Activated CD4-positive, alpha-beta T cell treated with anti-CD3 and anti-CD28 coated beads for 36 hours (primary cell): ENCODE measurements around the gene FBXO22. TPM values are rescaled to one million over a fixed set of nuclear protein-coding genes. Genes with fewer than 3 reads are reported as not detected.

ENCODE experiments used
- ATAC-seq: fragments of 200-7000 bp; cut with Tn5 transposase; one replicate; pipeline ENCODE4 v1.10.0; 2021; ENCODE audit warnings: mild to moderate bottlenecking, moderate library complexity
- CTCF ChIA-PET: fragments of 350-600 bp; sonication (Branson Sonifier 250); formaldehyde crosslinking; loops from one replicate; lab custom pipeline; 2021; ENCODE audit warnings: antibody characterized with exemption; lab: Charles Lee
- POLR2A ChIA-PET: fragments of 350-600 bp; sonication (Branson Sonifier 250); formaldehyde crosslinking; loops from one replicate; lab custom pipeline; 2021; ENCODE audit warnings: antibody characterized with exemption, inconsistent platforms; lab: Charles Lee
- DNase-seq: peaks from one replicate; pipeline ENCODE4 v3.0.0-alpha.2; 2020
- H3K27ac Mint-ChIP-seq: one replicate; pipeline ENCODE4 v1.8.0; 2021; ENCODE audit warnings: mixed read lengths
- H3K27me3 Mint-ChIP-seq: one replicate; pipeline ENCODE4 v1.8.0; 2021; ENCODE audit warnings: mixed read lengths
- H3K36me3 Mint-ChIP-seq: one replicate; pipeline ENCODE4 v1.8.0; 2021; ENCODE audit warnings: low read depth, mixed read lengths
- H3K4me1 Mint-ChIP-seq: one replicate; pipeline ENCODE4 v1.8.0; 2021; ENCODE audit warnings: mixed read lengths
- H3K4me3 Mint-ChIP-seq: one replicate; pipeline ENCODE4 v1.8.0; 2021; ENCODE audit warnings: mild to moderate bottlenecking, moderate library complexity, mixed read lengths
- H3K9me3 Mint-ChIP-seq: one replicate; pipeline ENCODE4 v1.8.0; 2021; ENCODE audit warnings: low read depth, mixed read lengths
- intact Hi-C, 2 experiments: fragments of 100-400 bp; cut with DNase I in 1 of 2; cut with micrococcal nuclease in 1 of 2; formaldehyde crosslinking; loops; one replicate each; pipeline versions ENCODE4 v1.14.2 to v1.15.1; 2022 to 2024; cut with DNase I, micrococcal nuclease
- total RNA-seq, 2 experiments: library from RNA; stranded (reverse); gene quantifications; one replicate each; pipeline ENCODE4 v1.2.3, GENCODE V29; 2021

The FBXO22 gene
- total RNA-seq, 2 experiments from 2014 or later: 51.4 to 59.2 TPM

DNA sequence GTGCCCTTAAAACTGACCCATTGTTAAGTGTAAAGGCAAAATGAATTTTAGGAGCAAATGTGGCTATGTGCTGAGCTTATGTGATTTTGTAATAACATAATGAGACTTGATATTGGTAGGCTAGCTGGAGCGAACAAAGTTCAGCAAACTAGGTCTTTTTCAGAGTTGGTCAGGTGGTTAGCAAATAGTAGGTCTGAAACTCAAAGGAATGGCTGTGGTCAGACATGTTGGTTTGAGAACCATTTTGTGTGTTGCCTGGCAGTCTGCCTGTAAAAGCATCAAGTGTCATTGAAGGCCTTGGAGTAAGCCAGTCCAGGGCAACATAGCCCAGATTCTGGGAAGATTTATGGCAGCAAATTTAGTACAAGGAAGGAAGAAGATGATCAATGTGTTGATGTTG is 16.4 kb downstream of the FBXO22 start:
- Mint-ChIP-seq H3K27me3 (no peaks in the 10 kb centered on the region), H3K4me3 (no peak overlapping the region), H3K4me1 (peaks cover 11% of the 10 kb centered on the region), H3K36me3 (peaks cover 33% of the 10 kb centered on the region), H3K27ac (no peak overlapping the region), H3K9me3 (no peaks in the 10 kb centered on the region)
- intact Hi-C loops: no loop called here
- DNase-seq (no peak), ATAC-seq (no peak)
- ChIA-PET POLR2A (interaction anchor here (0.6 kb wide), 1 partner anchor 66 kb away, joined by 3 read pairs; no protein-coding TSS in a partner anchor), CTCF (interaction anchor here (0.5 to 1.4 kb wide), 6 partner anchors 10 to 219 kb away, joined by 3 to 8 read pairs (median 4); no protein-coding TSS in a partner anchor)

DNA sequence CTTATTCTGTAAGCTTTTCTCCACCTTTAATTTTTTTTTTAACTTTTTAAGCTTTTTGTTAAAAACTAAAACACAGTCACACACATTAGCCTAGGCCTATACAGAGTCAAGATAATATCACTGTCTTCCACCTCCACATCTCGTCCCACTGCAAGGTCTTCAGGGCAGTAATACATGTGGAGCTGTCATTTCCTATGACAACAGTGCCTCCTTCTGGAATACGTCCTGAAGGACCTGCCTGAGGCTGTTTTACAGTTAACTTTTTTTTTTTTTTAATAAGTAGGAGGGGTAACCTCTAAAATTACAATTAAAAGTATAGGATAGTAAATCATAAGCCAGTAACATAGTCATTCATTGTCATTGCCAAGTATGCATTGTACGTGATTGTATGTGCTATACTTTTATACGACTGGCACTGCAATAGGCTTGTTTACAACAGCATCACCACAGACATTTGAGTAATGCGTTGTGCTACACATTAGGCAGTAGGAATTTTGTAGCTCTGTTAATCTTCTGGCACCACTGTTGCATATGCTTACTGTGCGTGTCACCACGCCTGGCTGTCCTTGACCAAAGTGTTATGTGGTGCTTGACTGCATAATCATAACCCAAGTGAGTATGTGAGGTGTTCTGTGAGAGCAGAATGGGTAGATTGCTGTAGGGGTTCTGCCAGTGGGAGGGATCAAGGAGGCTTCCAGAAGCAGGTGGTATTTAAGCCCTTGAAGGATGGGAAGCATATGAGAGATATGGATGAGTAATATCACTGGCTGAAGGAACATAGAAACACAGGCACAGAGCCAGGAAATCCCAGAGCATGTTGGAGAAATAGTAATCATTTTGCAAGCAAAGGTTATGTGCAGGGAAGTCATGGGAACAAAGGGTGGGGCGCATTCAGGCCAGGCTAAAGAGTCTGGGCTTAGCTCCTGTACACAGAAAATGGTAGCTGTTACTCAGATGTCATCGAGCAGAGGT is 18.3 kb downstream of the FBXO22 start:
- peak; percentile 19 for DNase-seq
- Mint-ChIP-seq H3K27ac (no peak overlapping the region), H3K36me3 (peaks cover 35% of the 10 kb centered on the region), H3K4me1 (peaks cover 19% of the 10 kb centered on the region), H3K9me3 (no peaks in the 10 kb centered on the region), H3K27me3 (no peaks in the 10 kb centered on the region), H3K4me3 (no peak overlapping the region)
- CTCF ChIA-PET: interaction anchor here (0.6 to 1.9 kb wide), 10 partner anchors 8 to 1124 kb away, joined by 3 to 6 read pairs (median 4); no protein-coding TSS in a partner anchor
- ATAC-seq: peak; percentile 68
- POLR2A ChIA-PET: no interaction called here
- intact Hi-C loops: no loop called here

DNA sequence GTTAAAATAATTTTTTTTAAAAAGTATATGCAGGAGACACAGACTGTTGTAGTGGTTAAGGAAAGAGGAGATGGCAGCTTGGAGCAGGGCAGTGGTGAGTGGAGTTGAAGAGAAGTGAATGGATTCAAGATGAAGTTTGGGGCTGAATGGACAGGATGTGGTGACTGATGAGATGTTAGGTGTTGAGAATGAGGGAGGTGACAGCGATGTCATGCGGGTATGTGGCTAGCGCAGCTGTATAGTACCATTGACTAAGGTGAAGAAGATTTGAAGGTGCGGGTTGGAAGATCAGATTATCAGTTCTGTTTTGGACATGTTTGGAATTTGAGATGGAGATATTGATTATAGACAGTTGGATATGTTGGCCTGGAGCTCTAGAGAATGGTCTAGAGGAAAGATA is 20.1 kb downstream of the FBXO22 start:
- peaks cover 28% of the 10 kb centered on the region for H3K36me3 Mint-ChIP-seq
- H3K9me3 Mint-ChIP-seq: no peaks in the 10 kb centered on the region
- no peak overlapping the region for H3K4me3 Mint-ChIP-seq
- peaks cover 23% of the 10 kb centered on the region for H3K4me1 Mint-ChIP-seq
- no peaks in the 10 kb centered on the region for H3K27me3 Mint-ChIP-seq
- ChIA-PET POLR2A (no interaction called here), CTCF (interaction anchor here (0.6 to 1.9 kb wide), 3 partner anchors 114 to 330 kb away, joined by 3 to 6 read pairs (median 4); no protein-coding TSS in a partner anchor)
- intact Hi-C loops: no loop called here
- H3K27ac Mint-ChIP-seq: no peak overlapping the region
- DNase-seq (peak; percentile 30), ATAC-seq (peak; percentile 65)

DNA sequence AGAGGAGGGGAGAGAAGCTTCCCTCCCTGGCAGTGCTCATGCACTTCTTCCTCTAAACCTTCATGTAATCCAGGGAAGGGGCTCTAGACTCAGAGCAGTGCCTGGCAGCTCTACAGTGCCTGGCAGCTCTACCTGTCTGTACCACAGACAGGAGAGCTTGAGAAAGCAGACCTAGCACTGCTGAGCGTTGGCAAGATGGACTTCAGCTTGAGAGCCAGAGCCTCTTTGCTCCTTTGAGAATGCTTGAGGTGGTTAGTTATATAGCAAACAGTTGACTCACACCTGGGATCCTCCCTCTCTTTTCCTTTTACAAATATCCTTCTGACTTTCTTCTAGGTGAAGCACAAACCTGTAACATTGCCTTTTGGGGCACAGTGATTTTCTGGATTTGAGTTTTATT is 20.9 kb downstream of the FBXO22 start:
- no peak overlapping the region for H3K4me3 Mint-ChIP-seq
- ChIA-PET CTCF (interaction anchor here (0.6 to 0.7 kb wide), 2 partner anchors 346 to 898 kb away, joined by 3 read pairs; no protein-coding TSS in a partner anchor), POLR2A (no interaction called here)
- H3K27me3 Mint-ChIP-seq: no peaks in the 10 kb centered on the region
- H3K27ac Mint-ChIP-seq: no peak overlapping the region
- intact Hi-C loops: no loop called here
- H3K36me3 Mint-ChIP-seq: peaks cover 28% of the 10 kb centered on the region
- H3K4me1 Mint-ChIP-seq: peaks cover 23% of the 10 kb centered on the region
- DNase-seq (no peak), ATAC-seq (no peak)
- no peaks in the 10 kb centered on the region for H3K9me3 Mint-ChIP-seq

DNA sequence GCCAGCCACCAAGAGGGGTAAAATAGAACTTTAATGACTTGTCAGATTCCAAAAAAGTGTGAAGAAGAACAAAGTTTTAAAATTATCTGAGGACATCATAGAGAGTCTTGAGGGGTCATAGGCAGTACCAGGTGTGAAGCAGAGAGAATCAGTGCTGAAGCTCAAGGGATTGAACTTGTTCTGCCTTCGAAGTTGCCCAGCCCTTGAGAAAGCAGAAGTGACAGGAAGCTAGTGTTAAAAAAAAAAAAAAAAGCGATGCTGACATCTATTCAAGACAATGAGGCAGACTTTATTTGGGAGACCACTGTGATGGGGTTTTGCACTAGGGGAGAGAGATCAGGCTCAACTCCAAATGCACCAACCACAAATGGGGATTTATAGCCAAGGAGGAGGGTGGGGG is 21.8 kb downstream of the FBXO22 start:
- H3K4me3 Mint-ChIP-seq: no peak overlapping the region
- no peaks in the 10 kb centered on the region for H3K9me3 Mint-ChIP-seq
- no peak for DNase-seq
- CTCF ChIA-PET: interaction anchor here (0.6 to 1.1 kb wide), 3 partner anchors 9 to 898 kb away, joined by 3 to 6 read pairs (median 4); no protein-coding TSS in a partner anchor
- POLR2A ChIA-PET: no interaction called here
- peak overlapping the region; percentile 8 for H3K27ac Mint-ChIP-seq
- H3K27me3 Mint-ChIP-seq: no peaks in the 10 kb centered on the region
- intact Hi-C loops: no loop called here
- peaks cover 31% of the 10 kb centered on the region for H3K36me3 Mint-ChIP-seq
- H3K4me1 Mint-ChIP-seq: peaks cover 26% of the 10 kb centered on the region
- ATAC-seq: no peak

DNA sequence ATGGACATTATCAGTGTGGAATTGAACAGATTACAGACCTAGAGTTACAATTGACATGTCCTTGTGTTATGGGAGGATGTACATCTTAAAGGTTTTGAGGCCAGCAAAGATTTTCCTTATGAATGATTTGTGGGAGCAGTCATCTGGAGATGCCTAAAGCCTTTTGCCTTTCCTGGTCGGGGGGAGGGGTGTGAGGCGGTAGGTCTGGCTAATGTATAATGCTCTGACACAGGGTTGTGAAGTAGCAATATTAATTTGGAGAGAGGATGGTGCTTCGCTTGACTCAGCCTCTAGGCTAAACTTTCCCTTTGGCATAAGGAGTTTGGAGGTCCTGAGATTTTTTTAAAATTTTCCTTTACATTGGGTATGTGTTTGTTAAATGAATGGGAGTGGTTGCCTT is 23.3 kb downstream of the FBXO22 start:
- H3K27me3 Mint-ChIP-seq: no peaks in the 10 kb centered on the region
- no peaks in the 10 kb centered on the region for H3K9me3 Mint-ChIP-seq
- H3K27ac Mint-ChIP-seq: no peak overlapping the region
- peaks cover 39% of the 10 kb centered on the region for H3K36me3 Mint-ChIP-seq
- no peak overlapping the region for H3K4me3 Mint-ChIP-seq
- ATAC-seq (no peak), DNase-seq (no peak)
- intact Hi-C loops: no loop called here
- ChIA-PET POLR2A (no interaction called here), CTCF (no interaction called here)
- peaks cover 28% of the 10 kb centered on the region for H3K4me1 Mint-ChIP-seq

DNA sequence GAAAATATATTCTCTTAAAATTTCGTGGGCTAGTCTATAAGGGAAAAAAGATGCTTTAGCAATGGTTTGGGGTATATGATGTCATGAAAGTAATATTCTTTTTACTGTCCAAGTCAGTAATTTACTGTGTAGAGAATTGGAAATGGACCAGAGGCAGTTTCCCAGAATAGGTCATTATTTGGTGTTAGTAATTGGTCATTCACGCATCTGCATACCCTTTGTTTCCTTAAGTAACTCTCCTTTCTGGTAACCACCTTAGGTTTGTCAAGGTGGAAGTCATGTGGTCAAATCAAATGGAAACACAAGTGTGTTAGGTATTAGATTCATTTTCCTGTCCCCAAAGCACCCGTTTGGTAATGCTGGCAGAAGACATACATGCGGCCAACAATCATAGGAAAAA is 23.9 kb downstream of the FBXO22 start:
- intact Hi-C loops: no loop called here
- Mint-ChIP-seq H3K27ac (no peak overlapping the region), H3K4me1 (peaks cover 23% of the 10 kb centered on the region), H3K27me3 (no peaks in the 10 kb centered on the region), H3K9me3 (no peaks in the 10 kb centered on the region), H3K4me3 (no peak overlapping the region), H3K36me3 (peaks cover 37% of the 10 kb centered on the region)
- no peak for DNase-seq
- no peak for ATAC-seq
- CTCF ChIA-PET: no interaction called here
- POLR2A ChIA-PET: no interaction called here

DNA sequence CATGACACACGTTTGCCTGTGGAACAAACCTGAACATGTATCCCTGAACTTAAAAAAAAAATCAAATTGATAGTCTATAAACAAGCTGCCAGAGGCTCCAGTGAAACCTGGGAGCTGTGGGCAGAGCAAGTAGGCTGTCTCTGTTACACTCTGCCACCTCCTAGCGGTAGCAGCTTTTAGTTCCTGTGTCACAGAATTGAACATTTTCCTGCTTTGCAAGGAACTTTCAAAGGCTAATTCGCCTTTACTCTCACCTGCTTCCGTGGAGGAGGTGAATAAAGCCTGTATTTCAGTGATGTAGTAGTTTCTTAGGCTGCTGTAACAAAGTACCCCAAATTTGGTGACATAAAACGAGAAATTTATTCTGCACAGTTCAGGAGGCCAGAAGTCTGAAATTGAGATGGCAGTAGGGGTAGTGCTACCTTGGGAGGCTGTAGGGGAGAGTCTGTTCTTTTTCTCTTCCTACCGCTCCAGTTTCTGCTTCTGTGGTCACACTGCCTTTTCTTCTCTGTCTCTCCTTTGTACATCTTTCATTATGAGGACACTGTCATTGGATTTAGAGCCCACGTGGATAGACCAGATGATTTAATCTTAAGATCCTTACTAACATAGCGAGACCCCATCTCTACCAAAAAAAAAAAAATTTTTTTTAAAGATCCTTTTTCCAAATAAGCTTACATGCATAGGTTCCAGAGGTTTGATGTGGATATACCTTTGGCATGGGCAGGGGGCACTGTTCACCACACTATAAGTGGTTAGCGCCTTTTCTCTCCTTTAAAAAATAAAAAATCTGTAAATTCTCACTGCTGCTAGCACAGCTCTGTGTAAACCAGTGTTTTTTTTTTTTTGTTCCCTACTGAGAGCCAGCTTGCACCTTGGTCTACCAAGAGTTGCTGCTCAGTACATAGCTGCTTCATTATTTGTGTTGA is 25.3 kb downstream of the FBXO22 start:
- Mint-ChIP-seq H3K4me3 (no peak overlapping the region), H3K36me3 (peaks cover 38% of the 10 kb centered on the region), H3K9me3 (no peaks in the 10 kb centered on the region), H3K4me1 (peaks cover 18% of the 10 kb centered on the region), H3K27ac (no peak overlapping the region), H3K27me3 (no peaks in the 10 kb centered on the region)
- DNase-seq (no peak), ATAC-seq (no peak)
- intact Hi-C loops: no loop called here
- ChIA-PET POLR2A (no interaction called here), CTCF (interaction anchor here (0.8 to 1.5 kb wide), 2 partner anchors 9 to 54 kb away, joined by 3 to 8 read pairs; no protein-coding TSS in a partner anchor)

DNA sequence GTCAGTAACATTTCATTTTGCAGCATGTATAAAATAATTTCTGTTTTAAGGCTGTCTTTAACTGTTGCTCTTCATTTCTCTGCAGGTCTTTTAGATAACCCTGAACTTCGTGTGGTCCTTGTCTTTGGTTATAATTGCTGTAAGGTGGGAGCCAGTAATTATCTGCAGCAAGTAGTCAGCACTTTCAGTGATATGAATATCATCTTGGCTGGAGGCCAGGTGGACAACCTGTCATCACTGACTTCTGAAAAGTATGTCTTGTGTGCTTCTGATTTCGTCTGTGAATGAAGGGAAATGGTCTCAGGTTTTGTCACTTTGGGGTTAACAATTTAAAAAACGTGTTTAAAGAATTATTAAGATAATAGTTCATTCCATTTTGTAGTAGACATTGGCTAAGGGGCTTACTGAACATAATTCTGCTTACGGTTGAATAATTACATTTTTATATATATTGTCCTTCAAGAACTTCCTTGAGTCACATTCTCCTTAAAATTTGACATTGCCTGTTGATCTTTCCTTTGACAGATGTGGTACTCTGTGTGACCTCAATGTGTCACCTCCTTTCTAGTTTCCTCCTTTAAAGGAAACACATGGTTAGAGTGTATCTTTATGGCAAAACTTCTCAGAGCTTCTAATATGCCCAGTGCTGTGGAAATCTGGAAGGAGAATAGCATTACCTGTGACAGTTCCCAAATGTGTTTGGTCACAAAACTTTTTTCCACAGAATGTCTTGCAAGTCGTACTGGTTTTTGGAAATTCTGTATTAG is 26.3 kb downstream of the FBXO22 start:
- no peak overlapping the region for H3K4me3 Mint-ChIP-seq
- peak; percentile 9 for DNase-seq
- ChIA-PET POLR2A (no interaction called here), CTCF (interaction anchor here (0.8 to 1.5 kb wide), 3 partner anchors 9 to 52 kb away, joined by 3 to 8 read pairs (median 3); no protein-coding TSS in a partner anchor)
- no peaks in the 10 kb centered on the region for H3K27me3 Mint-ChIP-seq
- peaks cover 17% of the 10 kb centered on the region for H3K4me1 Mint-ChIP-seq
- intact Hi-C loops: no loop called here
- H3K36me3 Mint-ChIP-seq: peaks cover 42% of the 10 kb centered on the region
- no peaks in the 10 kb centered on the region for H3K9me3 Mint-ChIP-seq
- no peak for ATAC-seq
- H3K27ac Mint-ChIP-seq: no peak overlapping the region

DNA sequence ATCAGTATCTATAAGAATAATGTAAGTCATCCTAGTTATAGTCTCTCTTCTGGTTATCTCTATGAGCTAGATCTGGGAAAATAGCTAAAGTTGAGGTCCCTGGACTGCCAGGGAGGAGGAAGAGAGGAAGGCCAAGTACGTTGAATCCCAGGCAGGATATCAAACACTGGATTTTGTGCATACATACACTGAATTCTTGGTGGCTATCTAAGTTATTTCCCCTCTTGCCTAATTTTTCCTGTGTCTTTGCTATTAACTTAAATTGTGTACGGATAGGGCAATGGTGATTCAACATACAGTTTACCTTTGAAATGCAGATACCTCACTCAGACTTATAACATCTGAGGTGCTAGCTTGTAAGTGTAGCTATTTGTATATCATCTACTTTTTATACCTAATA is 27.2 kb downstream of the FBXO22 start:
- no peaks in the 10 kb centered on the region for H3K9me3 Mint-ChIP-seq
- DNase-seq: no peak
- peaks cover 44% of the 10 kb centered on the region for H3K36me3 Mint-ChIP-seq
- POLR2A ChIA-PET: no interaction called here
- H3K27me3 Mint-ChIP-seq: no peaks in the 10 kb centered on the region
- peaks cover 13% of the 10 kb centered on the region for H3K4me1 Mint-ChIP-seq
- intact Hi-C loops: no loop called here
- no peak overlapping the region for H3K27ac Mint-ChIP-seq
- H3K4me3 Mint-ChIP-seq: no peak overlapping the region
- CTCF ChIA-PET: interaction anchor here (1.0 kb wide), 1 partner anchor 9 kb away, joined by 3 read pairs; no protein-coding TSS in a partner anchor
- no peak for ATAC-seq
